ENCODE data around the gene SPATS1. TPM values are rescaled to one million over a fixed set of nuclear protein-coding genes. Genes with fewer than 3 reads are reported as not detected.
"Not testable (repeated sequence)": the region's sequence is repeated elsewhere in the genome, so short reads cannot be mapped to it uniquely, and the experiment has no call there.

SPATS1 gene
- total RNA-seq, 1 experiment from 2014 or later = not detected

DNA sequence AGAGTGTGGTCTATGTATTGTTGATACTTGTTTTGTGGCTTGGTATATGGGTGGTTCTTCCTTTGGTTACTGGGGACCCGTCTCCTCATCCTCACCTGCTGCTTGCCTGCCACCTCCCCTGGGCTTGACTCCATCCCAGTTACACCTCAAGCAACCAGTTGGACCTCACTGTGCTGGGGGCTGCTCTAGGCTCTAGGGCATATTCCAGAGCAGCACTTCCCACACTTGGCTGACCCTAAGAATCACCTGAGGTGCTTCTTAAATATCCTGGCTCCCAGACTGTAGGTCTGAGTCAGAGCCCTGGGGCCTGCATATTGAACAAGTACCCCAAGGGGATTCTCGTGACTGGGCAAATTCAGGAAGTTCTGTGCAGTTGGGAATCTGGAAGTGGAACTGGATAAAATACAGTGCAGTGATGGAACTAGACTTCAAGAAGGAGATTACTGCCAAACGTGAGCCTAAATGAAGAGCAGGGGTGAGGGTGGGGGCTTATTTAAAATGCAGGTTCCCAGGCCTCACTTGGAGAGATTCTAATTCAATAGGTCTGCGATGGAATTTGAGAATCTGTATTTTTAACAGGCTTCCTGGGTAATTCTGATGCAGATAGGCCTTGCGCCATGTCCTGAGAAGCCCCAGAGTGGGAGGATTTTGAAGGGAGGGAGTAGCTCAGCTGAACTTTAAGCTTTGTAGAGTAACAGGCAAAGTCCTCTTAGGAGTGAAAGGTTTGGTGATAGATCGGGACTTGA lies 7.6 kb downstream of the SPATS1 start:
- TF ChIP-seq, protein P1, sequence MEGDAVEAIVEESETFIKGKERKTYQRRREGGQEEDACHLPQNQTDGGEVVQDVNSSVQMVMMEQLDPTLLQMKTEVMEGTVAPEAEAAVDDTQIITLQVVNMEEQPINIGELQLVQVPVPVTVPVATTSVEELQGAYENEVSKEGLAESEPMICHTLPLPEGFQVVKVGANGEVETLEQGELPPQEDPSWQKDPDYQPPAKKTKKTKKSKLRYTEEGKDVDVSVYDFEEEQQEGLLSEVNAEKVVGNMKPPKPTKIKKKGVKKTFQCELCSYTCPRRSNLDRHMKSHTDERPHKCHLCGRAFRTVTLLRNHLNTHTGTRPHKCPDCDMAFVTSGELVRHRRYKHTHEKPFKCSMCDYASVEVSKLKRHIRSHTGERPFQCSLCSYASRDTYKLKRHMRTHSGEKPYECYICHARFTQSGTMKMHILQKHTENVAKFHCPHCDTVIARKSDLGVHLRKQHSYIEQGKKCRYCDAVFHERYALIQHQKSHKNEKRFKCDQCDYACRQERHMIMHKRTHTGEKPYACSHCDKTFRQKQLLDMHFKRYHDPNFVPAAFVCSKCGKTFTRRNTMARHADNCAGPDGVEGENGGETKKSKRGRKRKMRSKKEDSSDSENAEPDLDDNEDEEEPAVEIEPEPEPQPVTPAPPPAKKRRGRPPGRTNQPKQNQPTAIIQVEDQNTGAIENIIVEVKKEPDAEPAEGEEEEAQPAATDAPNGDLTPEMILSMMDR (conservative IDR thresholded peaks at IDR 0.05; ENCODE audit: low read depth, low read length) = no peak
- TF ChIP-seq EZH2phosphoT487 (IDR thresholded peaks at IDR 0.05; ENCODE audit: borderline replicate concordance, low read length) = no peak
- TF ChIP-seq EZH2 (IDR thresholded peaks at IDR 0.05; ENCODE audit: low read length, unreplicated experiment) = no peak
- ChIA-PET CTCF (no interaction called here), POLR2A (ENCODE audit: unreplicated experiment) (interaction anchor here (0.7 kb wide), 1 partner anchor 307 kb away, joined by 4 read pairs; no protein-coding TSS in a partner anchor)
- Histone ChIP-seq H2AFZ (ENCODE audit: low read length) (no peak overlapping the region), H3K9me3 (ENCODE audit: low read length) (no peaks in the 10 kb centered on the region), H3K9me2 (replicated peaks; ENCODE audit: low read length) (no peaks in the 10 kb centered on the region), H3K9ac (ENCODE audit: low read length) (no peak overlapping the region), H3K4me3 (ENCODE audit: low read length) (no peak overlapping the region), H4K20me1 (ENCODE audit: low read length) (no peaks in the 10 kb centered on the region), H3K4me1 (ENCODE audit: insufficient read depth, low read length) (peaks cover 6% of the 10 kb centered on the region), H3K79me2 (ENCODE audit: low read length) (no peaks in the 10 kb centered on the region), H3K4me2 (ENCODE audit: low read length) (no peak overlapping the region), H3F3A (ENCODE audit: low read length, unreplicated experiment) (no peaks in the 10 kb centered on the region), H3K27ac (ENCODE audit: low read length) (no peak overlapping the region), H3K27me3 (ENCODE audit: low read length) (peaks cover 8% of the 10 kb centered on the region; the same call in 1 of the 2 replicates), H3K36me3 (ENCODE audit: low read depth, low read length) (no peaks in the 10 kb centered on the region)
- no peak for ATAC-seq
- DNase-seq = no peak
- intact Hi-C loops (cut with micrococcal nuclease) = no loop called here
- no TSS peak for BruUV-seq (replicated peaks)

- H3K9me2 ChIP-seq (replicated peaks; ENCODE audit: low read length); CTCF ChIA-PET; H3K4me2 ChIP-seq (ENCODE audit: low read length); H3K27me3 ChIP-seq (ENCODE audit: low read length); intact Hi-C loops (cut with micrococcal nuclease); H3K4me1 ChIP-seq (ENCODE audit: insufficient read depth, low read length); ATAC-seq; H3K9me3 ChIP-seq (ENCODE audit: low read length); H3K4me3 ChIP-seq (ENCODE audit: low read length); H3K27ac ChIP-seq (ENCODE audit: low read length); DNase-seq; BruUV-seq (replicated peaks); H3F3A ChIP-seq (ENCODE audit: low read length, unreplicated experiment); H3K9ac ChIP-seq (ENCODE audit: low read length); H4K20me1 ChIP-seq (ENCODE audit: low read length); H3K79me2 ChIP-seq (ENCODE audit: low read length); H2AFZ ChIP-seq (ENCODE audit: low read length); H3K36me3 ChIP-seq (ENCODE audit: low read depth, low read length): not testable (repeated sequence)
- POLR2A ChIA-PET (ENCODE audit: unreplicated experiment) = interaction anchor here (0.7 kb wide), 1 partner anchor 307 kb away, joined by 4 read pairs; no protein-coding TSS in a partner anchor
Measured at GRCh38 chr6:44350650-44350994, 8.2 kb downstream of the SPATS1 start.

DNA sequence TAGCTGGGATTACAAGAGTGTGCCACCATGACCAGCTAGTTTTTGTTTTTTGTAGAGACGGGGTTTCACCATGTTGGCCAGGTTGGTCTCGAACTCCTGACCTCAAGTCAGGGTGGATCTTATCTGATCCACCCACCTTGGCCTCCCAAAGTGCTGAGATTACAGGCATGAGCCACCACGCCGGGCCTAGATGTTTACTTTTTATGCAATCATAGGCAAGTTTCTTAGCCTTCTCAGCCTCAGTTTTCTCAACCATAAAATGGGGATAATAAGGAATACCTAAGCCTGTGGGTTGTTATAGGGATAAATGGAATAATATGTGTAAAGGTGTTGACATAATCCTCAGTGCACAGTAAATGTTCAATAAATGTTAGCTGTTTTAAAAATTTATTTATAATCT lies 9.8 kb downstream of the SPATS1 start:
- no peaks in the 10 kb centered on the region for H3F3A ChIP-seq (ENCODE audit: low read length, unreplicated experiment)
- no peaks in the 10 kb centered on the region for H3K9me2 ChIP-seq (replicated peaks; ENCODE audit: low read length)
- H3K27ac ChIP-seq (ENCODE audit: low read length) = no peak overlapping the region
- ATAC-seq = no peak
- intact Hi-C loops (cut with micrococcal nuclease) = no loop called here
- POLR2A ChIA-PET (ENCODE audit: unreplicated experiment) = no interaction called here
- DNase-seq = no peak
- H3K9me3 ChIP-seq (ENCODE audit: low read length) = no peaks in the 10 kb centered on the region
- no peak overlapping the region for H3K4me3 ChIP-seq (ENCODE audit: low read length)
- no peaks in the 10 kb centered on the region for H3K79me2 ChIP-seq (ENCODE audit: low read length)
- H3K4me2 ChIP-seq (ENCODE audit: low read length) = no peak overlapping the region
- no peaks in the 10 kb centered on the region for H3K36me3 ChIP-seq (ENCODE audit: low read depth, low read length)
- no peak overlapping the region for H3K9ac ChIP-seq (ENCODE audit: low read length)
- H3K4me1 ChIP-seq (ENCODE audit: insufficient read depth, low read length) = peaks cover 6% of the 10 kb centered on the region
- TF ChIP-seq EZH2 (IDR thresholded peaks at IDR 0.05; ENCODE audit: low read length, unreplicated experiment) (no peak), EZH2phosphoT487 (IDR thresholded peaks at IDR 0.05; ENCODE audit: borderline replicate concordance, low read length) (no peak)
- TF ChIP-seq, protein P1 (conservative IDR thresholded peaks at IDR 0.05; ENCODE audit: low read depth, low read length) = no peak
- no peaks in the 10 kb centered on the region for H4K20me1 ChIP-seq (ENCODE audit: low read length)
- BruUV-seq (replicated peaks) = no TSS peak
- 0 out of 2 replicates have a peak, but pooled peaks cover 8% of the 10 kb centered on the region for H3K27me3 ChIP-seq (ENCODE audit: low read length)
- CTCF ChIA-PET = no interaction called here
- no peak overlapping the region for H2AFZ ChIP-seq (ENCODE audit: low read length)
